ENCODE results near the gene GADD45A. TPM values are rescaled to one million over a fixed set of nuclear protein-coding genes. Genes with fewer than 3 reads are reported as not detected.

Gene GADD45A
- polyA plus RNA-seq, 3 donors = 7.5 to 14.3 (median 9.6) TPM

DNA sequence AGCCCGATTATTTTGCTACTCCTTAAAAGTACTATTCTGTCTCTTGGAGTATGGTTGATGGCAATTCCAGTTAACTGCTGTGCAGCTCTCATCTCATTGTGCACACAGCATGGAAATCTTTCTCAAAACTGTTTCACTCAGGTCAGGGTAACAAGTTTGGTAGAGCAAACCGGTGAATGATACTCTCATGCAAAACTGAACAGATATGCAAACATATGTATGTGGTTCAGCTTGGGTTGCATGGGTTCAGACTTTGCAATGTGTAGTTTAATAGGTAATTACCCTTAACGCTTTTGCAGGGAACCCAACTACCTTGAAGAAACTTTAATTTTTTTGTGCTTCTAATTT is 2.2 kb downstream of the GADD45A start:
- H3K4me1 Mint-ChIP-seq = peaks cover 52% of the 10 kb centered on the region
- H3K27me3 ChIP-seq (ENCODE audit: control insufficient read depth in 2 of 2, insufficient read depth in 2 of 2, low read length in 2 of 2) = no peaks in the 10 kb centered on the region
- no peak overlapping the region for H3K9ac ChIP-seq (ENCODE audit: insufficient read depth, low read length, poor library complexity, severe bottlenecking)
- H3K4me2 ChIP-seq (replicated peaks; ENCODE audit: extremely low read depth, low read length, poor library complexity, severe bottlenecking) = peak overlapping the region; percentile 99
- peaks cover 7% of the 10 kb centered on the region for H4K20me1 ChIP-seq (ENCODE audit: insufficient read depth, low read length)
- peak overlapping the region; percentile 68 to 96 (median 90) for H3K27ac Mint-ChIP-seq
- H3K36me3 Mint-ChIP-seq = peaks cover 6 to 15% of the 10 kb centered on the region in 2 donors
- no peaks in the 10 kb centered on the region for H3K9me3 ChIP-seq (replicated peaks in 1 of 2; ENCODE audit: control insufficient read depth in 1 of 2, insufficient read depth in 1 of 2, low read length in 2 of 2)
- peaks cover 20% of the 10 kb centered on the region for H3K79me2 ChIP-seq (ENCODE audit: insufficient read depth, low read length)
- no CpG with 5 or more reads among the region's 3 CpGs for WGBS (ENCODE audit: insufficient coverage)
- no peak overlapping the region for H2AFZ ChIP-seq (ENCODE audit: insufficient read depth, low read depth, low read length, poor library complexity, severe bottlenecking)
- TF ChIP-seq, protein P1, sequence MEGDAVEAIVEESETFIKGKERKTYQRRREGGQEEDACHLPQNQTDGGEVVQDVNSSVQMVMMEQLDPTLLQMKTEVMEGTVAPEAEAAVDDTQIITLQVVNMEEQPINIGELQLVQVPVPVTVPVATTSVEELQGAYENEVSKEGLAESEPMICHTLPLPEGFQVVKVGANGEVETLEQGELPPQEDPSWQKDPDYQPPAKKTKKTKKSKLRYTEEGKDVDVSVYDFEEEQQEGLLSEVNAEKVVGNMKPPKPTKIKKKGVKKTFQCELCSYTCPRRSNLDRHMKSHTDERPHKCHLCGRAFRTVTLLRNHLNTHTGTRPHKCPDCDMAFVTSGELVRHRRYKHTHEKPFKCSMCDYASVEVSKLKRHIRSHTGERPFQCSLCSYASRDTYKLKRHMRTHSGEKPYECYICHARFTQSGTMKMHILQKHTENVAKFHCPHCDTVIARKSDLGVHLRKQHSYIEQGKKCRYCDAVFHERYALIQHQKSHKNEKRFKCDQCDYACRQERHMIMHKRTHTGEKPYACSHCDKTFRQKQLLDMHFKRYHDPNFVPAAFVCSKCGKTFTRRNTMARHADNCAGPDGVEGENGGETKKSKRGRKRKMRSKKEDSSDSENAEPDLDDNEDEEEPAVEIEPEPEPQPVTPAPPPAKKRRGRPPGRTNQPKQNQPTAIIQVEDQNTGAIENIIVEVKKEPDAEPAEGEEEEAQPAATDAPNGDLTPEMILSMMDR (IDR thresholded peaks at IDR 0.05) = no peak
- peak overlapping the region in 1 of 2 donors; percentile 91 for H3K27ac ChIP-seq (ENCODE audit: low read depth in 1 of 2, low read length in 2 of 2)
- peak overlapping the region in 1 of 3 experiments; percentile 91 for H3K4me3 ChIP-seq (replicated peaks in 1 of 3; ENCODE audit: low read depth in 2 of 3, low read length in 3 of 3)
- H3K4me3 Mint-ChIP-seq = peak overlapping the region; percentile 88 to 91
- intact Hi-C loops (cut with micrococcal nuclease) = loop anchor here (5.0 to 10.0 kb wide), 4 partner anchors 35 to 1355 kb away; partner anchors contain the start of gene SERBP1 (in 1 of the 2)
- H3K27me3 Mint-ChIP-seq (ENCODE audit: low read depth in 3 of 3) = peaks cover 1 to 2% (median 1%) of the 10 kb centered on the region in 3 donors
- no peaks in the 10 kb centered on the region for H3K9me3 Mint-ChIP-seq
- H3K4me1 ChIP-seq (ENCODE audit: control insufficient read depth in 1 of 2, insufficient read depth in 2 of 2, low read length in 2 of 2) = peaks cover 52 to 66% of the 10 kb centered on the region in 2 donors
- no peak for DNase-seq
- H3K36me3 ChIP-seq (replicated peaks in 1 of 2; ENCODE audit: control insufficient read depth in 1 of 2, insufficient read depth in 2 of 2, low read length in 2 of 2) = peaks cover 0 to 10% of the 10 kb centered on the region in 2 donors

DNA sequence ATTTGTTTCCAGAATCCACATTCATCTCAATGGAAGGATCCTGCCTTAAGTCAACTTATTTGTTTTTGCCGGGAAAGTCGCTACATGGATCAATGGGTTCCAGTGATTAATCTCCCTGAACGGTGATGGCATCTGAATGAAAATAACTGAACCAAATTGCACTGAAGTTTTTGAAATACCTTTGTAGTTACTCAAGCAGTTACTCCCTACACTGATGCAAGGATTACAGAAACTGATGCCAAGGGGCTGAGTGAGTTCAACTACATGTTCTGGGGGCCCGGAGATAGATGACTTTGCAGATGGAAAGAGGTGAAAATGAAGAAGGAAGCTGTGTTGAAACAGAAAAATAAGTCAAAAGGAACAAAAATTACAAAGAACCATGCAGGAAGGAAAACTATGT is 2.6 kb downstream of the GADD45A start:
- Histone ChIP-seq H3K27ac (ENCODE audit: low read depth in 1 of 2, low read length in 2 of 2) (peak overlapping the region in 1 of 2 donors; percentile 26), H2AFZ (ENCODE audit: insufficient read depth, low read depth, low read length, poor library complexity, severe bottlenecking) (no peak overlapping the region), H3K27me3 (ENCODE audit: control insufficient read depth in 2 of 2, insufficient read depth in 2 of 2, low read length in 2 of 2) (no peaks in the 10 kb centered on the region), H3K36me3 (replicated peaks in 1 of 2; ENCODE audit: control insufficient read depth in 1 of 2, insufficient read depth in 2 of 2, low read length in 2 of 2) (peaks cover 0 to 10% of the 10 kb centered on the region in 2 donors), H3K9ac (ENCODE audit: insufficient read depth, low read length, poor library complexity, severe bottlenecking) (no peak overlapping the region), H3K9me3 (replicated peaks in 1 of 2; ENCODE audit: control insufficient read depth in 1 of 2, insufficient read depth in 1 of 2, low read length in 2 of 2) (no peaks in the 10 kb centered on the region), H3K4me2 (replicated peaks; ENCODE audit: extremely low read depth, low read length, poor library complexity, severe bottlenecking) (peak overlapping the region; percentile 99), H3K79me2 (ENCODE audit: insufficient read depth, low read length) (peaks cover 20% of the 10 kb centered on the region), H3K4me1 (ENCODE audit: control insufficient read depth in 1 of 2, insufficient read depth in 2 of 2, low read length in 2 of 2) (peaks cover 52 to 65% of the 10 kb centered on the region in 2 donors), H4K20me1 (ENCODE audit: insufficient read depth, low read length) (peaks cover 7% of the 10 kb centered on the region), H3K4me3 (replicated peaks in 1 of 3; ENCODE audit: low read depth in 2 of 3, low read length in 3 of 3) (peak overlapping the region in 1 of 3 experiments; percentile 91)
- peak overlapping the region; percentile 16 to 86 (median 42) for H3K27ac Mint-ChIP-seq
- peaks cover 1 to 2% (median 1%) of the 10 kb centered on the region in 3 donors for H3K27me3 Mint-ChIP-seq (ENCODE audit: low read depth in 3 of 3)
- peaks cover 50% of the 10 kb centered on the region for H3K4me1 Mint-ChIP-seq
- intact Hi-C loops (cut with micrococcal nuclease) = loop anchor here (5.0 to 10.0 kb wide), 4 partner anchors 35 to 1355 kb away; partner anchors contain the start of gene SERBP1 (in 1 of the 2)
- 0% methylated on average over 1 of the region's 4 CpGs for WGBS (ENCODE audit: insufficient coverage)
- H3K36me3 Mint-ChIP-seq = peaks cover 6 to 15% of the 10 kb centered on the region in 2 donors
- peaks cover 0 to 2% (median 0%) of the 10 kb centered on the region in 7 donors for H3K9me3 Mint-ChIP-seq
- DNase-seq = peak in 2 of 3 donors; percentile 21 to 23
- TF ChIP-seq, protein P1 (IDR thresholded peaks at IDR 0.05) = no peak
- no peak overlapping the region for H3K4me3 Mint-ChIP-seq
